ENCODE measurements around the gene CCND2.
"Not testable (repeated sequence)": the region's sequence is repeated elsewhere in the genome, so short reads cannot be mapped to it uniquely, and the experiment has no call there.

Gene CCND2

GRCh38 chr12:4273652-4274395 is at the start of gene CCND2:
CCND2 (plus strand) TSS chr12:4273762; CDS start chr12:4274041, 279 bp downstream.
- no peak for DNase-seq

GRCh38 chr12:4224206-4224889 is 49.2 kb upstream of the CCND2 start:
- DNase-seq, result no peak

GRCh38 chr12:4225571-4225970 is 48.0 kb upstream of the CCND2 start:
- no peak for DNase-seq

- DNase-seq, result no peak
Measured at GRCh38 chr12:4227046-4227445, 46.5 kb upstream of the CCND2 start.

- no peak for DNase-seq
Measured at GRCh38 chr12:4228122-4228580, 45.4 kb upstream of the CCND2 start.

- no peak for DNase-seq
Measured at GRCh38 chr12:4230526-4230925, 43.0 kb upstream of the CCND2 start.

- no peak for DNase-seq
Measured at GRCh38 chr12:4238577-4238976, 35.0 kb upstream of the CCND2 start.

GRCh38 chr12:4239746-4240145 is 33.8 kb upstream of the CCND2 start:
- DNase-seq, result no peak

GRCh38 chr12:4240161-4240783 is 33.3 kb upstream of the CCND2 start:
- DNase-seq, result no peak

- no peak for DNase-seq
Measured at GRCh38 chr12:4240981-4241380, 32.6 kb upstream of the CCND2 start.

- no peak for DNase-seq
Measured at GRCh38 chr12:4241592-4241991, 32.0 kb upstream of the CCND2 start.

- DNase-seq, result no peak
Measured at GRCh38 chr12:4242595-4242994, 31.0 kb upstream of the CCND2 start.

- DNase-seq, result no peak
Measured at GRCh38 chr12:4243091-4243490, 30.5 kb upstream of the CCND2 start.

- DNase-seq, result not testable (repeated sequence)
Measured at GRCh38 chr12:4243491-4244100, 30.0 kb upstream of the CCND2 start.

- DNase-seq, result no peak
Measured at GRCh38 chr12:4244868-4245267, 28.7 kb upstream of the CCND2 start.

GRCh38 chr12:4245446-4245845 is 28.1 kb upstream of the CCND2 start:
- DNase-seq, result no peak

GRCh38 chr12:4246116-4246515 is 27.4 kb upstream of the CCND2 start:
- DNase-seq, result no peak

- no peak for DNase-seq
Measured at GRCh38 chr12:4250691-4251090, 22.9 kb upstream of the CCND2 start.

GRCh38 chr12:4251216-4251891 is 22.2 kb upstream of the CCND2 start:
- DNase-seq, result no peak

GRCh38 chr12:4251967-4252366 is 21.6 kb upstream of the CCND2 start:
- DNase-seq, result no peak

GRCh38 chr12:4252601-4253000 is 21.0 kb upstream of the CCND2 start:
- DNase-seq, result no peak

- no peak for DNase-seq
Measured at GRCh38 chr12:4256043-4256826, 17.3 kb upstream of the CCND2 start.

Measured in COR-L47 (cell line).